ENCODE data around the gene SERPING1. TPM values are rescaled to one million over a fixed set of nuclear protein-coding genes. Genes with fewer than 3 reads are reported as not detected.
A peak's percentile ranks its signal among the peaks of the same experiment; 100 is the strongest.

Gene SERPING1
- polyA plus RNA-seq, 1 donor (not counting 4 experiments of a cell fraction or from before 2014, with no cell fraction given) = 12.8 TPM

- Histone ChIP-seq H3K79me2 (ENCODE audit: control insufficient read depth, insufficient read depth, low read length) (no peaks in the 10 kb centered on the region), H2AFZ (ENCODE audit: control insufficient read depth, low read length) (no peak overlapping the region), H3K9me3 (ENCODE audit: control insufficient read depth, low read depth, low read length) (no peaks in the 10 kb centered on the region), H3K9me1 (ENCODE audit: control insufficient read depth, extremely low read depth, insufficient read depth, low read length) (no peaks in the 10 kb centered on the region), H3K27ac (ENCODE audit: control insufficient read depth, insufficient read depth, low read length) (no peak overlapping the region), H3K4me1 (ENCODE audit: control insufficient read depth, extremely low read depth, insufficient read depth, low read length) (peaks cover 41% of the 10 kb centered on the region), H3K27me3 (ENCODE audit: control insufficient read depth, extremely low read depth, insufficient read depth, low read length) (peaks cover 32% of the 10 kb centered on the region), H4K20me1 (ENCODE audit: control insufficient read depth, extremely low read depth, insufficient read depth, low read length) (peaks cover 8% of the 10 kb centered on the region), H3K36me3 (ENCODE audit: control insufficient read depth in 2 of 2, extremely low read depth in 1 of 2, insufficient read depth in 2 of 2, low read length in 2 of 2) (no peaks in the 10 kb centered on the region), H3K4me2 (ENCODE audit: control insufficient read depth, extremely low read depth, insufficient read depth, low read depth, low read length) (peak overlapping the region; percentile 27), H3K9ac (ENCODE audit: control insufficient read depth, extremely low read depth, insufficient read depth, low read length) (no peak overlapping the region), H3K4me3 (ENCODE audit: control insufficient read depth in 2 of 3, extremely low read depth in 1 of 3, insufficient read depth in 2 of 3, low read depth in 1 of 3, low read length in 3 of 3) (no peak overlapping the region)
- dilution Hi-C loops (cut with MboI; ENCODE audit: extremely low pct_ligation_motif_present, low sequenced_read_pairs) = no loop called here
- FAIRE-seq (no peak), DNase-seq (ENCODE audit: low read depth, low spot score) (no peak)
- TF ChIP-seq EZH2 (IDR thresholded peaks at IDR 0.05; ENCODE audit: low read length) (no peak), CTCF (optimal IDR thresholded peaks at IDR 0.05 in 1 of 3, IDR thresholded peaks at IDR 0.05 in 1 of 3, conservative IDR thresholded peaks at IDR 0.05 in 1 of 3; ENCODE audit: extremely low read depth in 1 of 3, insufficient read depth in 2 of 3, low read length in 3 of 3) (no peak)
Observed at GRCh38 chr11:57647372-57647771, 49.9 kb downstream of the SERPING1 start.

- DNase-seq (ENCODE audit: low read depth, low spot score) = no peak
- H4K20me1 ChIP-seq (ENCODE audit: control insufficient read depth, extremely low read depth, insufficient read depth, low read length) = peaks cover 8% of the 10 kb centered on the region
- no peaks in the 10 kb centered on the region for H3K9me3 ChIP-seq (ENCODE audit: control insufficient read depth, low read depth, low read length)
- no peak overlapping the region for H3K27ac ChIP-seq (ENCODE audit: control insufficient read depth, insufficient read depth, low read length)
- peak overlapping the region; percentile 11 for H3K9ac ChIP-seq (ENCODE audit: control insufficient read depth, extremely low read depth, insufficient read depth, low read length)
- FAIRE-seq = no peak
- peaks cover 41% of the 10 kb centered on the region for H3K4me1 ChIP-seq (ENCODE audit: control insufficient read depth, extremely low read depth, insufficient read depth, low read length)
- H3K4me3 ChIP-seq (ENCODE audit: control insufficient read depth in 2 of 3, extremely low read depth in 1 of 3, insufficient read depth in 2 of 3, low read depth in 1 of 3, low read length in 3 of 3) = peak overlapping the region in 1 of 3 experiments; percentile 22
- no peaks in the 10 kb centered on the region for H3K79me2 ChIP-seq (ENCODE audit: control insufficient read depth, insufficient read depth, low read length)
- H3K9me1 ChIP-seq (ENCODE audit: control insufficient read depth, extremely low read depth, insufficient read depth, low read length) = no peaks in the 10 kb centered on the region
- H3K4me2 ChIP-seq (ENCODE audit: control insufficient read depth, extremely low read depth, insufficient read depth, low read depth, low read length) = peak overlapping the region; percentile 23
- H2AFZ ChIP-seq (ENCODE audit: control insufficient read depth, low read length) = no peak overlapping the region
- dilution Hi-C loops (cut with MboI; ENCODE audit: extremely low pct_ligation_motif_present, low sequenced_read_pairs) = no loop called here
- H3K27me3 ChIP-seq (ENCODE audit: control insufficient read depth, extremely low read depth, insufficient read depth, low read length) = peaks cover 32% of the 10 kb centered on the region
- H3K36me3 ChIP-seq (ENCODE audit: control insufficient read depth in 2 of 2, extremely low read depth in 1 of 2, insufficient read depth in 2 of 2, low read length in 2 of 2) = no peaks in the 10 kb centered on the region
- TF ChIP-seq CTCF (optimal IDR thresholded peaks at IDR 0.05 in 1 of 3, IDR thresholded peaks at IDR 0.05 in 1 of 3, conservative IDR thresholded peaks at IDR 0.05 in 1 of 3; ENCODE audit: extremely low read depth in 1 of 3, insufficient read depth in 2 of 3, low read length in 3 of 3) (no peak), EZH2 (IDR thresholded peaks at IDR 0.05; ENCODE audit: low read length) (no peak)
Observed at GRCh38 chr11:57647960-57648800, 50.7 kb downstream of the SERPING1 start.

Data from keratinocyte (primary cell).